ENCODE results near the gene GRID2. TPM values are rescaled to one million over a fixed set of nuclear protein-coding genes. Genes with fewer than 3 reads are reported as not detected.

The GRID2 gene
- total RNA-seq, 2 donors from 2014 or later: not detected

- no peak for TF ChIP-seq CTCF (IDR thresholded peaks at IDR 0.05)
- Histone ChIP-seq H3K27me3 (no peaks in the 10 kb centered on the region), H3K27ac (no peak overlapping the region), H3K4me1 (no peaks in the 10 kb centered on the region), H3K4me3 (no peak overlapping the region), H3K9me3 (no peaks in the 10 kb centered on the region), H3K36me3 (no peaks in the 10 kb centered on the region), H3K9ac (ENCODE audit: low read depth in 2 of 2, low read length in 2 of 2) (no peak overlapping the region)
- intact Hi-C loops (cut with DNase I): no loop called here
- no peak for DNase-seq
Measured at GRCh38 chr4:93186846-93187245, 883.1 kb downstream of the GRID2 start.

GRCh38 chr4:93187466-93187865, 883.7 kb downstream of the GRID2 start:
- no peak for TF ChIP-seq CTCF (IDR thresholded peaks at IDR 0.05)
- no peak overlapping the region for H3K4me3 ChIP-seq

DNA sequence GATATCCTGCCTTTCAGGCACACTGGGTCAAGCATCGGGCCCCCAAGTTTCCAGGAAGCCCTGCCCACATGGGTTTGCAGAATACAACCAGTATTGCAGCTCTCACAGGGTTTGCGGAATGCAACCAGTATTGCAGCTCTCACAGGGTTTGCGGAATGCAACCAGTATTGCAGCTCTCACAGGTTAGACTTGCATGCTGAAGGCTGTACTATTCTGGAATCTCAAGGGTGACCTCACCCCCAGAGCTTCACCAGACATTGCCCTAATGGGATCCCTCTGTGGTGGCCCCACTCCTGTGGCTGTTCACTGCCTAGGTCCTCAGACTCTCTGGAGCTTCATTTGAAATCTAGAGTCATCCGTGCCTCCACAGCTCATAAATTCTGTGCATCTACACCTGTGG, 884.1 kb downstream of the GRID2 start:
- Histone ChIP-seq H3K4me1 (no peaks in the 10 kb centered on the region), H3K9ac (ENCODE audit: low read depth in 2 of 2, low read length in 2 of 2) (no peak overlapping the region), H3K36me3 (no peaks in the 10 kb centered on the region), H3K27ac (no peak overlapping the region), H3K27me3 (no peaks in the 10 kb centered on the region), H3K9me3 (no peaks in the 10 kb centered on the region), H3K4me3 (no peak overlapping the region)
- DNase-seq: no peak
- TF ChIP-seq CTCF (IDR thresholded peaks at IDR 0.05): no peak
- intact Hi-C loops (cut with DNase I): no loop called here

More at GRCh38 chr4:93187466-93187865, 883.7 kb downstream of the GRID2 start:
- Histone ChIP-seq H3K36me3 (no peaks in the 10 kb centered on the region), H3K9me3 (no peaks in the 10 kb centered on the region), H3K4me1 (no peaks in the 10 kb centered on the region), H3K27ac (no peak overlapping the region), H3K27me3 (no peaks in the 10 kb centered on the region), H3K9ac (ENCODE audit: low read depth in 2 of 2, low read length in 2 of 2) (no peak overlapping the region)
- no peak for DNase-seq
- intact Hi-C loops (cut with DNase I): no loop called here

- no peak for TF ChIP-seq CTCF (IDR thresholded peaks at IDR 0.05)
- Histone ChIP-seq H3K36me3 (no peaks in the 10 kb centered on the region), H3K9me3 (no peaks in the 10 kb centered on the region), H3K4me1 (no peaks in the 10 kb centered on the region), H3K27me3 (no peaks in the 10 kb centered on the region), H3K27ac (no peak overlapping the region), H3K4me3 (no peak overlapping the region), H3K9ac (ENCODE audit: low read depth in 2 of 2, low read length in 2 of 2) (no peak overlapping the region)
- intact Hi-C loops (cut with DNase I): no loop called here
- DNase-seq: no peak
Measured at GRCh38 chr4:93199492-93199891, 895.7 kb downstream of the GRID2 start.

GRCh38 chr4:93201471-93202096, 897.8 kb downstream of the GRID2 start:
- DNase-seq: no peak
- H3K27ac ChIP-seq: no peak overlapping the region
- intact Hi-C loops (cut with DNase I): no loop called here
- no peaks in the 10 kb centered on the region for H3K9me3 ChIP-seq
- no peaks in the 10 kb centered on the region for H3K27me3 ChIP-seq
- TF ChIP-seq CTCF (IDR thresholded peaks at IDR 0.05): no peak
- no peak overlapping the region for H3K9ac ChIP-seq (ENCODE audit: low read depth in 2 of 2, low read length in 2 of 2)
- no peaks in the 10 kb centered on the region for H3K4me1 ChIP-seq
- H3K36me3 ChIP-seq: no peaks in the 10 kb centered on the region
- no peak overlapping the region for H3K4me3 ChIP-seq
